GM19467 (cell line): ENCODE measurements around the gene SH3PXD2A.

Source experiments
- ATAC-seq: cut with Tn5 transposase; IDR thresholded peaks from one replicate; pipeline ENCODE4 v1.9.1; 2021; ENCODE audit warnings: mild to moderate bottlenecking, moderate library complexity; ENCODE audit not compliant: unreplicated experiment

Gene SH3PXD2A

DNA sequence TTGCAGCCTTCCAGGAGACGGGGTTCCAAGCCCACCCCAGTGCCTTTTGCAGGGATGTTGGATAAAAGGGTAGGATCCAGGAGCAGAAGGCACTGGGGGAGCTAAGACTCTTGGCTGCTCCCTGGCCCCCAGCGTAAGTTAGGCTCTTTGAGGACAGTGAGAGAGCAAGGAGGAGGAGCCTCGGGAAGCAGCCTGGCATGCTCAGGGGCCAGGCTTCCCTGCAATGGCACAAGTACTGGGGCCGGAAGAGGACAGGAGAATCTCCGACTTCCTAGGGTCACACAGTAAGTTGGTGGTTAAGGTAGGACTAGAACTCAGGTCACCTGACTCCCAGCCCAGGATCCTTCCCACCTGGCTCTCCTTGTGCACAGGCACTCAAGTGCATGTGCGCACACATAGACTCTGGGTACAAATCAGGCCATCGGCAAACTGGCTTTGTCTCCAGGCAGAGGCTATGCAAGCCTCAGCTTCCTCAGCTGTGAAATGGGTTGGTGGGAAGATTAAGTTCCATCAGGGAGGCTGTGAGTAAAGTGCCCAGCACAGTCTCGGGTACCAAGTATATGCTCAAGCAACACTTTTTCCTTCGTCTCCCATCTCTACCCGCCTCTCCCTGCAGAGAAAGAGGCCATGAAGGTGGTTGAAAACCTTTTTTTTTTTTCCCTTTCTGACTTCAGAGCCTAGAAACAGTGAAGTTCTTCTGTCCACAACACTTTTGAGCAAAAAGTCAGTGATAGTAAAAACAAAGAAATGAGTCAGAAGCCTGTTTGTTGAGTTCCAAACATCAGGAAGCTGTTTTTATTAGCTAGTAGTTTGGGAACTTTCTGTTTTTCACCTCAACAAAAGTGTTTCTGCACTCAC, 282.8 kb downstream of the SH3PXD2A start:
- no peak for ATAC-seq

DNA sequence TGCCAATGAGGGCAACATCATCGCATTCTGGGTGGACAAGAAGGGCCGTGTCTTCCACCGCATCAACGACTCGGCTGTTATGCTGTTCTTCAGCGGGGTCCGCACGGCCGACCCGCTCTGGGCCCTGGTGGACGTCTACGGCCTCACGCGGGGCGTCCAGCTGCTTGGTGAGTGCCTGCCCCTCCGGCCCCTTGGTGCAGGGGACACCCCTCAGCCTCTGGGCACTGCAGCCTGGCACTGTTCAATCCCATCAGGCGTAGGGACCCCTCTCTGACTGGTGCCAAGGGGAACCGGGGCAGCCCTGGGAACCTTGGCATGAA, 283.8 kb downstream of the SH3PXD2A start:
- no peak for ATAC-seq

DNA sequence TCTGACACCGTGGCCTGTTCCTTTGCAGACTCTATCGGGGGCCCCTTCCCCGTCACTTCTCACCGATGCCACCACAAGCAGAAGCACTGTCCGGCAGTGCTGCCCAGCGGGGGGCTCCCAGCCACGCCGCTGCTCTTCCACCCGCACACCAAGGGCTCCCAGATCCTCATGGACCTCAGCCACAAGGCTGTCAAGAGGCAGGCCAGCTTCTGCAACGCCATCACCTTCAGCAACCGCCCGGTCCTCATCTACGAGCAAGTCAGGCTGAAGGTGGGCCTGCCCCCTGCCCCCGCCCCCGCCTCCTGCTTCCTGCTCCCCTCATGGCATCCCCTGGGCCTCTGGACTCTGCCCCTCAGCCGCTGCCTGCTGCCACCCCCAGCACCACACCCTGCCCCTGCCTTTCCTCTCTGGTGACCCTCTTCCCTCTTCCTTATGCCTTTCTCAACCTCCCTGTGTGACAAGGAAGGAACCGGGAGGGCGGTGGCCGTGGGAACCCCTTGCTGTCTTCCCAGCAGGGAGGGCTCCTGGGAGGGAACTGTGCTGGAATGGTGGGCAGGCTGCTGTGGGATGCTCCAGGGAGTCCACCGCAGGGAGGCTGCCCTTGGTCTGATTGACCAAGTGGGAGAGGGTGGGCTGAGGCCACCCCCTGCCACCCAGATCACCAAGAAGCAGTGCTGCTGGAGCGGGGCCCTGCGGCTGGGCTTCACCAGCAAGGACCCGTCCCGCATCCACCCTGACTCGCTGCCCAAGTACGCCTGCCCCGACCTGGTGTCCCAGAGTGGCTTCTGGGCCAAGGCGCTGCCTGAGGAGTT, 284.3 kb downstream of the SH3PXD2A start:
- ATAC-seq, result no peak

DNA sequence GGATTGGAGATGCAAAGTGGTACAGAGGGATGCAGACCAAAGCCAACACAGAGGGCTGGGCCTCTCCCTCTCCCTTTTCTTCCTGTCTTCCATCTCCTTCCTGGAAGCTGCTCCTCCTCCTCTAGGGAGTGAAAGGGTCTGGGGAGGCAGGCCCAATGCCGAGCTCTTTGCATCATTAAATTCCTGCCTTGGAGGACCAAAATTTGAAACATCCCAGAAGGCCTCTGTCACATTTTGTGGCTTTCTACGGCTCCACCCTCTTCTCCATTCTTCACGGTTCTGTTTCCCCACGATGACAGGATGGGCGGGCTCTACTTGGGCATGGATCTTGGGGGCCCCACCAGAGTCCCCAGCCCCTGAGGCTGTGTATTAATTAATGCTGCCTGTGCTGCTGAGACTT, 285.5 kb downstream of the SH3PXD2A start:
- no peak for ATAC-seq

DNA sequence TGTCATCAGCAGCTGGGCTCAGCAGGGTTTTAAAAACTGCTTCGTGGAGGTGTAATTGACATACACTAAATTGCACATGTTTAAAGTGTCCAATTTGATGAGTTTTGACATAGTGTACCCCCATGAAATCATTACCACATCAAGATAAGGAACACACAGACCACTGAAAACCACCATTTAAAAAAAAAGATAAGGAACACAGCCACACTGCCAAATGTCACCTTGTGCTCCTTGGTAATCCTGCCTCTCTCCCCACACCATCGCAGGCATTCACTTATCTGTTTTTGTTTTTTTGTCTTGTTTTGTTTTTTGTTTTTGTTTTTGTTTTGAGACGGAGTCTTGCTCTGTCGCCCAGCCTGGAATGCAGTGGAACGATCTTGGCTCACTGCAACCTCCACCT, 286.9 kb downstream of the SH3PXD2A start:
- no peak for ATAC-seq

DNA sequence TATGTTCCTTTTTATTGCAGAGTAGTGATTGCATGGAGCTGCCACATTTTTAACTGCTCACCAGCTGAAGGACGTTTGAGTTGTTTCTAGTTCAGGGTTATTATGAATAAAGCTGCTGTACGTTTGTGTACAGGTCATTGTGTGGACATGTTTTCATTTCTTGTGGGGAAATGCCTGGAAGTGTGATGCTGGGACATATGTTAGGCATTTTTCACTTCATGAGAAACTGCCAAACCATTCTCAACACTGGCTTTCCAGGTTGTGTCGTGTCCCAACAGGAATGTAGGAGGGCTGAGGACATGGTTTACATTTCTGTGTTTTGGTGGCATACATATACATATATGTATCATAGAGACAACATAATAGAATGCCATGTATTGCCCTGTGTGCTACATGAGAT, 288.8 kb downstream of the SH3PXD2A start:
- ATAC-seq, result no peak

DNA sequence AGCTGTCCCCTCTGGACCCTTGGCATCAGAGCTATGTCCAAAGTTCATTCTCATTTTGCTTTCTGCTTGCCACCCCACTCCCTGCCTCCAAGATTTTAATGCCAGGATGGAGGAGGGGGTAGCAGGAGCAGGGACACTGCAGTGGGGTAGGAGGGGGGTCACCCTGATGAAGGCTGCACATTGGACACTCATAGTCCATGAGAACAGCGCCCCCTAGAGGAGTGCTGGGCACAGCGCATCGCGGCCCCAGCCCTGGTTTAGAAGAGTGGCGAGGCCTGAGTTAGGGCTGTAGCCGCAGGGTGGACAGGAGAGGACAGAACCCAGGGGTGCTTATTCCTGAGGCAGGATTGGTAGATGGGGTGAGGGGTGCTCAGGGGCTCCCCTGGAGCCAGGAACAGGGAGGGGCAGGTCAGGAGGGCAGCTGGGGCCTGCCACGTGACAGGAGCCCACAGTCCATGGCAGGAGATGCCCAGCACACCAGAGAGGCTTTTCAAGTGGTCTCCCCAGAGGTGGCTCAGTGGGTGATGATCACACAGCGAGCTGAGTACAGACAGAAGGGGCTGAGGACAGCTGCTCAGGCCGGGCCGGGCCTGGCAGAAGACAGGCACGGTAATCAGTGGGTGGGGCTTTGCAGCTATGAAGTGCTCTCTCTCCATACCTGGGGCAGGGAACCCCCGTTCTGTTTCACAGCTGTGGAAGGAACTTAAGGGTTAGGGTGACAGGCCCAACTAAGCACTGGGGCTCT, 290.4 kb downstream of the SH3PXD2A start:
- ATAC-seq, result no peak

DNA sequence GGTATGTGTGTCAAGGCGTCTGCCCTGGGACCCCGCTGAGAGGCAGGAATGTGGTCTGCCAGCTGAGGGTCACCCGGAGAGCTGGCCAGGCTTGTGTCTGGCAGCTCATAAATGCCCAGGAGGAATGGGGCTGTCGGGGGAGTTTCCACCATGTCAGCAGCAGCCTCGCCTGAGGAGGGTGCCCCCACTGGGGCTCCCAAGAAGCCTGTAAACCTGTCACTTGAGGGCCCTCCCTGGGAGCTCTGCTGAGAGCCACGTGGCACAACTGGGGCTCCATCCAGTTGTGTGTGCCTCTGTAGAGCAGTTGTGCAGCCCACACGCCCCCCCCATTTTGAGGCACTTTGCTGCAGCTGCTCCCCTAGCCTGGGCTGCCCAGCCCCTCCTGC, 291.3 kb downstream of the SH3PXD2A start:
- ATAC-seq, result no peak

DNA sequence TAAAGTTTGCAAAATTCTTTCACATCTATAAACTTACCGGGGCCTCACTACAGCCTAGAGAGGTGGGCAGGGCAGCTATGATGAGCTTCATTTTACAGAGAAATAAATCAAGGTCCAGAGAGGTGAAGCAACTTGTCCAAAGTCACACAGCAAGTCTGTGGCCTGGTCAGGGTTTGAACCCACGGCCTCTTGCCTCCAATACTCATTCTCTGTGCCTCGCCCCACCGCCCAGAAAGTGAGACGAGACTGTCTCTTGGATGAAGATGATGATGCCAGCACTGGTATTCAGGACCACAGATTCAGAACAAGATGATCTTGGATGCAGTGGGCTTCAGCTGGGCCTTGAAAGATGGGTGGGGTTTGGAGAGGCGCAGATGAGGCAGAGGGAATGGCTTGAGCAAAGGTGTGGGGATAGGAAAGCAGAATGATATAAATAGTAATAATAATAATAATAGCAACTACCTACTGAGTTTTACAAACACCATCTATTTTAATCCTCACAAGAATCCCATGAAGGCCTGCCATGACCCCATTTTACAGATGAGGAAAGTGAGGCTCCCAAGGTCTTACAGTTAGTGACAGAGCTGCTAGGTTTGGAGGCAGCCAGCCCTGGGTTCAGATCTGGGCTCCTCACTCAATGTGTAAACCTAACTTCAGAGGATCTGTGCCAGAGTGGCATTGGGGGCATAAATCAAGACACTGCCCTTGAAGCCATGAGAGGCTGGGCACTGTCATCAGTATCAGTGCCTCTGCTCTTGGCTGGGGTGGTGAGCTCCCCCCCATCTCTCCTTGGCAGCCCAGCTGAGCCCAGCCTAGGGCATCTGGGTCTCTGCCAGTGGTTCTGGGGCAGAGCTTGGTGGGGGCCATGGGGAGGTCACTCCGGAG, 291.9 kb downstream of the SH3PXD2A start:
- ATAC-seq, result no peak

DNA sequence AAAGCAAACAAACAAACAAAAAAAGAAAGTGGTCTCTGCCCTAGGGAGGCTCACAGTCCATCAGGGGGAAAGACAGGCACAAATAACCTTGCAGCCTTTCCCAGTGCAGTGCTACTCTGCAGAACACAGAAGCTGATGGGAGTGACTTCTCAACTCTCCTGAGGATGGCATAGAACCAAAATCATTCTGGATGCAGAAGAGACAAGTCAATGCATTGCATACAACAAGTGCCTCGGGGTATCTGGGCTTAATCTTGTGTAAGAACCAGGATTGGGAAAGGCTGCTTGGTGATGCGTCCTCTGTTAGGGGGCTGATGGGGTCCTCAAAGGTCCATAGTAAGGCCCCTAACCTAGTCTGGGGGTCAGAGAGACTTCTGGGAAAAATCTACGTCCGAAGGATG, 293.0 kb downstream of the SH3PXD2A start:
- ATAC-seq, result no peak

DNA sequence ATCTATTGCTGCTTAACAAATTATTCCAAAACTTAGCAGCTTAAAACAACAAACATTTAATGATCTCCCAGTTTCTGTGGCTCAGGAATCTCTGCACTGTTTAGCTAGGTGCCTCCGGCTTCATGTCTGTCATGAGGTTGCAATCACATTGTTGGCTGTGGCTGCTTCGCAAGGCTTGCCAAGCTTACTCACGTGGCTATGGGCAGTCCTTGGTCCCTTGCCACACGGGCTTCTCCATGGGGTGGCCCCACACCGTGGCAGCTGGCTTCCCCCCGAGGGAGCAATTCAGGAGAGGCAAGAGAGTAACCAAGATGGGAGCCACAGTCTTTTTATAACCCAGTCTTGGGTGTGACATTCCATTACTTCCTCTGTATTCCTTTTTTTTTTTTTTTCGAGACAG, 294.5 kb downstream of the SH3PXD2A start:
- no peak for ATAC-seq

DNA sequence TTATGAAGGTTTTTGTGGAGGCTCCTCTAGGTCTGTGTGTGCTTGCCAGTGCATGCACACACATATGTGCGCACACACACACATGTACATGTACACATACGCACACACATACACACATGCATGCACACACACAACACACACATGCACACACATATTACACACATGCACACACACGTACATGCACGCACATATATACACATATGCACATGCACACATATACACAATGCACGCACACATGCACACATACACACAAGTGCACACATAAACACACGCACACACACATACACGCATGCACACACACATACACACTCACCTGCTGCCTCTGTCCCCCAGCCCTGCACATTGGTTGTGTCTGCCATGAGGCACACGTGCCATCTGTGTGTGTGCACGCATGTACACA, 295.6 kb downstream of the SH3PXD2A start:
- no peak for ATAC-seq

DNA sequence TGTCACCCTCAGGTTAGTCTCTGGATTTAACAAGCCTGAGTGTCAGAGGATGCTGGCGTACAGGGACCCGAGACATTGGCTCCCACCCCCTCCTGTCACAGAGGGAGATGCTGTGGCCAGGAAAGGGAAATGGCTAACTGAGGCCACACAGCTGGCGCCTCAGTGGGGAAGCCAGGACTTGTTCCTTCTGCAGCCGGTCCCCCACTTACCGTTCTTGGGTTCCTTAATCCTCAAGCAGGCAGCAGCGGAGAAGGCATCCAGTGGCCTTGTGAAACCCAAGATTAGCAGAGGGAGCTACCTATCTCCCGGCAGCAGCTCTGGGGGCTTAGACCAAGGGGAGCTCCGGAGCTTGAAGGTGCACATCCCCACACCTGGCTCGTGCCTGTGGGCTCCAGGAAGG, 296.5 kb downstream of the SH3PXD2A start:
- no peak for ATAC-seq

DNA sequence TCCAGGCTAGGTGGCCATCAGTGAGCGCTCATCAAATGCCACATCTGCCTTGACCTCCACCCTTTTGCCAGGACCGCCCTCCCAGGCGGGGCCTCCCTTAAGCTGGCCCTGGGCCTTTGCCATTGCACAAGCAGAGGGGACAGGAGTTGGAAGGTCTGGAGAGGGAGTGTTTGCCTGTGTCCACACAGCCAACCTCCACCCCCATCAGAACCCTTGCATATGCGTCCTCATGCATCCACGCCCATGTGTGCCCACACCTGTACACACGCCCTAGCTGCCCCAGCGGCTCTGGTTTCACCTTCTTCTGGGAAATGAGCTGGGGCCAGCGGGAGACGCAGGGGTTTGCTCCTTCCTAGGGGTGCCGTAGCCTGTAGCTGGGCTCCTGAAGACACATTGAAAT, 297.9 kb downstream of the SH3PXD2A start:
- ATAC-seq, result no peak

DNA sequence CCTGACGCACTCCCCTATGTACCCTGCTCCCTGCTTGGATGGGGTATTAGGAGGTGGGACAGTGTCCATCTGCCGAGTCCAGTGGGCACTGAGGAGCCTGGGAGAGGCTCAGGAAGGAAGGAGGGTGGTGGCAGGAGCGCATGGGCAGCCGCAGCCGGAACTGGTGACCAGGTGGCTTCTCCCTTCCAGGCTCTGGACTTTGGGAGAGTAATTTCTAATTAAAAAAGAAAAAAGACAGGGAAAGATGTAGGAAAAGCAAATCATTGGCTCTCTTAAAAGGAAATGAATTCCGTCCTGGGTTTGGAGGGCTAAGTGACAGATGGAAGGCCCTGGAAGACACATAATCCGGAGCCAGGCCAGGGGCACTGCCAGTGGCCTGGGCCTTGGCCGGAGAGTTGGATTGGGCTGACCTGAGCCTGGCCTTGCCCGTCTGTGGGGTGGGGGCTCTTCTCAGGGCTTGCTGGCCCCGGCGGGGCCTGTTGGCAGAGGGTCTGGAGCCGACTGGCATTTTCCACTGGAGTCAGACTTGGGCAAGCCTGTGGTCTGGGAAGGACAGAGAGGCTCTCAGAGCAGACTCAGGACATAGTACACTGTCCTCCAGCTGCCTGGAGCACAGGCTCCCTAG, 298.9 kb downstream of the SH3PXD2A start:
- ATAC-seq, result no peak

DNA sequence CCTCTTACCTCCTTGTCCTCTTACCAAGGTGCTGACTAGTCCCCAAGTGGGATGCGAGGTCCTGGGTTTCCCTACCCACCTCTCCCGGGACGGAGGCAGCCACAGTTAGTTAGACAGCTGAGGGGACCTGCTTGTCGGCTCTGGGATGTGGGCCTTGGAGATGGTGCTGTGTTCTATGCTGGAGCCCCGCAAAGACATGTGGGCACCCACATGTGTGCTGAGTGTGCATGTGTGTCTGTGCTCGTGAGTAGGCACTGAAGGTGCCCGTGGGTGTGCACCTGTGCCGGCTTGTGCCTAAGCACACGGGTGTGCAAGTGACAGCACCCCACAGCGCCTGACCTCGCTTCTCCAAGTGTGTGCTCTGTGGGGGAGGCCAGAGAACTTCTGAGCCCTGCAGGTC, 299.7 kb downstream of the SH3PXD2A start:
- ATAC-seq, result no peak

DNA sequence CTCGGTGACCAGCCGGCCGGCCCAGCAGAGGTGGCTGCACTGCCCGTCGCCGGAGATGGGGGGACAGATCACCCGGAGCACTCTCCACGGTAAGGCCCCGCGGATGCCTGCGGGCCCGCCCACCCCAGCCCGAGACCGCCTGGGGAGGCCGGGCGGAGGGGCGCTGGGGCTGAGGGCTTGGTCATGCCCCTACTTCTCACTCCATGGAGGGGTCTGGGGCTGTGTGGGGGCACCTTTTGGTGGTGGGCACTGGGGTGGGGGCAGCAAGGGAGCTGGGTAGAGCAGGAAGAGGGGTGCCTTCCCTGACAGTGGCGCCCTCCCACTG, 300.1 kb downstream of the SH3PXD2A start:
- ATAC-seq, result no peak

DNA sequence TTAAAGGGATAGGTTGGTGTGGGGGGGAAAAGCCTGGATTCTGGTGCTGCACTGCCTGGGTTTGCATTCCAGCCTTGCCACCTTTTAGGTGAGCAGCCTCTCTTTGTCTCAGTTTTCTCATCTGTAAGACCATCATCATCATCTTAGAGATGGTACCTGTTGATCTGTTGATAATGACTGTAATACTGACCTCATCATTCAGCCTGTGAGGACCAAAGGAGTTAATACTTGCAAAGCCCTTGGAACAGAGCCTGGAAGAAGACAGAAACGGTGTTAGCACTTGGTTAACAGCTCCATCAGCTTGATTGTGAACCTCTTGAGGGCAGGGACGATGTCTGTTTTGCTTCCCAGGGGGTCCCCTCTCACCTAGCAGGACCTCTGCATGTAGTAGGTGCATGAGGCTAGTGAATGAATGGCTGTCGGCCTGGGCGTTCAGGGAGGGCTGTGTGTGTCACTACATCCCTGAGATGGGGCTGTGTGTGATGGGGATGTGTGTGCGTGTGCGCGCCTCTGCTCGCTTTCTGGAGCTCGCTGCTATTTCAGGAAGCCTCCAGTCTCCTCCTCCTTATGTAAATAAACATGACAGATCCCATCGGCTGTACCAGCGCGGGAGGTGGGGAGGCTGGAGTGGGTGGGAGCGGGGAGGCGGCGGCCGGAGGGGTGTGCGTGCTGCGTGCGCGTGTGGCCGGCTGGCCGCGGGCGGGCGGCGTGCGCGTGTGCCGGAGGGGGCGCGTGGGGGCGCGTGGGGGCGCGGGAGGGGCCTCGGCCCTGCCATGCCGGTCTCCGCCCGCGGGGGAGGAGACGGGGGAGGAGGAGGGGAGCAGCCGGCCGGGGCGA, 300.7 kb downstream of the SH3PXD2A start:
- ATAC-seq, result no peak

DNA sequence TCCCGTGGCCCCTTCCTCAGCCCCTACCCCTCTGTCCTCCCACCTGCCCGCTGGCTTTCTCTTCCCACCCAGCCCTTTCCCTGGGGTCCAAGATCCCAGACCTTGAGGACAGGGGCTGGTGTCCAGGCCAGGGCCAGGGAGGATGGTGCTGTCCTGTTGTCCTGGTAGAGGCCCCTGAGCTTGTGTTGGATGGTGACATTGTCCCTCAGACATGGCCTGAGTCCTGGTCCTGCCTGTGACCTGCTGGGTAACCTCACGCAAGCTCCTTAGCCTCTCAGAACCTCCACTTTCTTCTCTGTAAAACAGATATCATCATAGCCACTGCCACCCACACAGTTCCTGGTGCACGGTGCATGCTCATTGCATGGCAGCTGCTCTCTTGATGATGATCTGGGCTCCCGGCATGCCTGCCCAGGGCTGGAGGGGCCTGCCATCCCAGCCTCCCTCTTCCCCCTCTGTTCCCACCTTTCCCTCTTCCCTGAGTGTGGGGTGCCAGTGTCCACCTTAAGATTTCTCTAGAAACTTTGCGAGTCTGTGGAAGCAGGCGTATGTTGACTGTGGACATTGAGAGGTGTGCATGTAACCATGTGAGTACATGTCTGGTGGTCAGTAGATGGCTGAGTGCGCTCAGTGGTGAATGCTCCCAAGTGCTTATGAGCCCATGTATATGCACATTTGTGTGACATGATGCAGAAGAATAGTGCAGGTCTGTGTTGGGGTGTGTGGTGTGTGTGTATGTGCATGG, 301.5 kb downstream of the SH3PXD2A start:
- no peak for ATAC-seq
